NCI-H748 (cell line): ENCODE measurements around the gene KLF15.

Experiments
- DNase-seq: peaks from one replicate; lab custom pipeline; 2025; ENCODE audit not compliant: unreplicated experiment; lab: John Stamatoyannopoulos, UW

Gene KLF15

GRCh38 chr3:126357295-126358037, at the start of gene KLF15:
TSS of gene KLF15 (minus strand) at chr3:126357408. CDS start at chr3:126352922, 4,486 bp downstream.
- DNase-seq, result peak; percentile 81

- no peak for DNase-seq
These were observed 49.4 kb upstream of the KLF15 start for GRCh38 chr3:126406389-126407296.

GRCh38 chr3:126402666-126403302, 45.6 kb upstream of the KLF15 start:
- DNase-seq, result no peak

- DNase-seq, result no peak
These were observed 45.0 kb upstream of the KLF15 start for GRCh38 chr3:126402178-126402577.

- DNase-seq, result no peak
These were observed 44.5 kb upstream of the KLF15 start for GRCh38 chr3:126401611-126402160.

GRCh38 chr3:126399756-126400155, 42.5 kb upstream of the KLF15 start:
- no peak for DNase-seq

- DNase-seq, result no peak
These were observed 42.1 kb upstream of the KLF15 start for GRCh38 chr3:126399351-126399735.

GRCh38 chr3:126398423-126399350, 41.5 kb upstream of the KLF15 start:
- DNase-seq, result no peak

- no peak for DNase-seq
These were observed 40.6 kb upstream of the KLF15 start for GRCh38 chr3:126397610-126398422.

- no peak for DNase-seq
These were observed 39.3 kb upstream of the KLF15 start for GRCh38 chr3:126396536-126396935.

- no peak for DNase-seq
These were observed 38.8 kb upstream of the KLF15 start for GRCh38 chr3:126395846-126396513.

GRCh38 chr3:126394977-126395321, 37.7 kb upstream of the KLF15 start:
- DNase-seq, result no peak

- no peak for DNase-seq
These were observed 37.2 kb upstream of the KLF15 start, which contains the start of gene CFAP100 for GRCh38 chr3:126394179-126394976. TSS of gene CFAP100 (plus strand) at chr3:126394909. CDS start at chr3:126396001, 1,092 bp downstream.

GRCh38 chr3:126393563-126393962, 36.4 kb upstream of the KLF15 start:
- DNase-seq, result no peak

GRCh38 chr3:126392246-126392645, 35.0 kb upstream of the KLF15 start:
- DNase-seq, result no peak

GRCh38 chr3:126391631-126392030, 34.4 kb upstream of the KLF15 start:
- DNase-seq, result no peak

GRCh38 chr3:126390751-126391150, 33.5 kb upstream of the KLF15 start:
- DNase-seq, result no peak

GRCh38 chr3:126390201-126390600, 33.0 kb upstream of the KLF15 start:
- no peak for DNase-seq
